HG03565 (cell line): Measurements from ENCODE around the gene MYOF.
"Not testable (repeated sequence)": the region's sequence is repeated elsewhere in the genome, so short reads cannot be mapped to it uniquely, and the experiment has no call there.

ENCODE experiments used
- ATAC-seq: cut with Tn5 transposase; IDR thresholded peaks from one replicate; pipeline ENCODE4 v1.9.1; 2021; ENCODE audit warnings: mild to moderate bottlenecking, moderate library complexity; ENCODE audit not compliant: unreplicated experiment

The MYOF gene

DNA sequence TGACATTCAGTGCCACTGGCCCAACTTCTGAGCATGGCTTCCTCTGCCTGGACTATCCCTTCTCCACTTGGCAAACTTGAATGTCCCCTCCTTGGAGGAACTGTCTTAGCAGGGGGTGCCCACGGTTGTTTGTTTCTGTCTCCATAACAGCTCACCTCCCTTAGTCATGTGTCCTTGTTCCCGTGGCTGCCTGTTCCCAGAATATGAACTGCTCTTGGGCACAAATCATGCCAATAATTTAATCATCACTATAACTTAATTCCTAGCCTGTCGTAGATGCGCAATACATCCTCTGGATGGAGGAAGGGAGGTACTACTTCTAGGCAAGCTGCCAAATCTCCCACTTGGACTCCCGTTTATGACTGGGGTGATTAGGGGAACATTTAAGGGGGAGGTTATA is 173.1 kb downstream of the MYOF start:
- no peak for ATAC-seq

DNA sequence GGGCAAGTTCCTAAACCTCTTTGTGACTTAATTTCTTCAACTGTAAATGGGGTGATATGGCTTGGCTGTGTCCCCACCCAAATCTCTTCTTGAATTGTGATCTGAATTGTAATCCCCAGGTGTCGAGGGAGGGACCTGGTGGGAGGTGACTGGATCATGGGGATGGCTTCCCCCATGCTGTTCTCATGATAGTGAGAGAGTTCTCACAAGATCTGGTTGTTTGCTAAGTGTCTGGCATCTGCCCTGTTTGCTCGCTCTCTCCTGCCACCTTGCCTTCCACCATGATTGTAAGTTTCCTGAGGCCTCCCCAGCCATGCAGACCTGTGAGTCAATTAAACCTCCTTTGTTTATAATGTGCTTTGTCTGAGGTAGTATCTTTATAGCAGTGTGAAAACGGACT is 177.0 kb downstream of the MYOF start:
- ATAC-seq, result no peak

GRCh38 chr10:93300981-93301380 is 181.2 kb downstream of the MYOF start:
- ATAC-seq, result no peak

GRCh38 chr10:93300288-93300917 is 181.7 kb downstream of the MYOF start:
- no peak for ATAC-seq

GRCh38 chr10:93299606-93300287 is 182.4 kb downstream of the MYOF start:
- no peak for ATAC-seq

- no peak for ATAC-seq
These were observed 182.9 kb downstream of the MYOF start for GRCh38 chr10:93299195-93299594.

GRCh38 chr10:93296151-93296550 is 186.0 kb downstream of the MYOF start:
- no peak for ATAC-seq

GRCh38 chr10:93293999-93294398 is 188.1 kb downstream of the MYOF start:
- ATAC-seq, result no peak

DNA sequence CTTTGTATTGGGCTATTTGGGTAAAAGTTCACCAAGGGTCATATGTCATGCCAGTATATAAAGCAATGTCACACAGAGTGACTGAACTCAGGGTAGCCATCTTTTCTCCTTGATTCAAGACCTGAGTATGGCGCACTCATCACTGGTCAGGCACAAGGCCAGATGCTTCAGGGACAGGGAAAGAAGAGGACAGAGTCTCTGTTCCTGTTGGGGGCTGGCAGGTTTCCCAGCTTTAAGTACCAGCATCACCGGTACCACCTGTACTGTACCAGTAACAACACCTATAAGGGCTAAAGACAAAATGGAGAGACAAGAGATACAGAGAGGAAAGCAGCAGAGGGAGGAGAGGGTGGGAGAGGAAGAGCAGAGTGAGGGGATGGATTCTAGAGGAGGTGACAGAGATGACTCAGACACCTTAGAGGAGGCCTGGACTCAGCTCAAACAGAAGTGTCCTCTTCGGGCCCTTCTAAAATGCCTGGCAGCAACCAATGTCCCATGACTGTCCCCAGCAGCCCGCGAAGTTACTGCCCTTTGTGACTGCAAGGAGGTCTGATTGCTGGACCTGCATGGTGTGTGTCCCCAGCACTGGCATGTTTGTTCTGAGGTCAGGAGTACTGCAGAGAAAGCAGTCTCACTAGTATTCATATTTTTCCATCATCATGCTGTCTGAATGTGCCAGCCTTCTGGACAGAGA is 191.3 kb downstream of the MYOF start:
- ATAC-seq, result no peak

DNA sequence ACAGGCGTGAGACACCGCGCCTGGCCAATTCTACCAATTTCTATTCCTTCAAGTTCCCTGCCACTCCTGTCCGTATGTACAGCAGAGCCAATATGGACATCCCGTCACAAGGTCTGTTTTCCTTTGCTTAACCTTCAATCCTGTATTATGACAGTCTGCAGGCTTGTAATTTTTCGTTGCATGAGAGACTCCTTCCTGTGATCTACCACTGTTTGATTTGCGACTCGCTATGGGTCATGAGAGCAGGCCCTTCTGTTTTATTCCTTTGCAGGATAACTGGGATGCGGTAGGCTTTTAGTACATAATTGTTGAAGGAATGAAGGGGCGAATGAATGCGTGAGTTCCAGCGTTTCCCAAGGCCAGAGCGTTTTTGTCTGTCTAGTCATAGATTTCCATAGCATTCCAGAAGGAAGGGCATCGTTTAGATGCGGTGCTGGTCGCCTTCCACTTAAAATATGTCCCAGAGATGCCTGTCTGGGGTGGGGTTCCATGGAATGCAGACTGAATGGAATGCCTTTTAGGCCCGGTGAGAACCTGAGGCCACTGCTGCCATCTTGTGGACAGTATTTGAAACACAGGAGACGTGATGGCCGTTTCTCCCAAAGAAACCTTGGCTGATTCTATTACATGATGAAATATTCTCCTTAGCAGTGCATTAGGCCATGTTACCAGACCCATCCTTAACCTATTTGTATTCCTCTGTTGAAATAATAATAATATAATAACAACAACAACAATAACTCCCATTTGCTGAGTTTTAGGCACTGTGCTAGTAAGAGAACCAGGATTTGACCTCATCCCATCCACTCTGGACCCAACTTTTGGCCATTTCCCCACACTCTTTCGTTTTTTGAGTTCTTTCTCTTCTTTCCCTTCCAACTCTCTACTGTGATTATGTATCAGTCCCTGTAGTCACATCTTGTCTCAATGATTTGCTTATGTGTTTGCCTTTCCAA is 193.2 kb downstream of the MYOF start:
- no peak for ATAC-seq

- ATAC-seq, result no peak
These were observed 194.4 kb downstream of the MYOF start for GRCh38 chr10:93287775-93288174.

GRCh38 chr10:93284246-93284645 is 197.9 kb downstream of the MYOF start:
- ATAC-seq, result not testable (repeated sequence)

GRCh38 chr10:93281367-93281720 is 200.8 kb downstream of the MYOF start:
- ATAC-seq, result no peak

DNA sequence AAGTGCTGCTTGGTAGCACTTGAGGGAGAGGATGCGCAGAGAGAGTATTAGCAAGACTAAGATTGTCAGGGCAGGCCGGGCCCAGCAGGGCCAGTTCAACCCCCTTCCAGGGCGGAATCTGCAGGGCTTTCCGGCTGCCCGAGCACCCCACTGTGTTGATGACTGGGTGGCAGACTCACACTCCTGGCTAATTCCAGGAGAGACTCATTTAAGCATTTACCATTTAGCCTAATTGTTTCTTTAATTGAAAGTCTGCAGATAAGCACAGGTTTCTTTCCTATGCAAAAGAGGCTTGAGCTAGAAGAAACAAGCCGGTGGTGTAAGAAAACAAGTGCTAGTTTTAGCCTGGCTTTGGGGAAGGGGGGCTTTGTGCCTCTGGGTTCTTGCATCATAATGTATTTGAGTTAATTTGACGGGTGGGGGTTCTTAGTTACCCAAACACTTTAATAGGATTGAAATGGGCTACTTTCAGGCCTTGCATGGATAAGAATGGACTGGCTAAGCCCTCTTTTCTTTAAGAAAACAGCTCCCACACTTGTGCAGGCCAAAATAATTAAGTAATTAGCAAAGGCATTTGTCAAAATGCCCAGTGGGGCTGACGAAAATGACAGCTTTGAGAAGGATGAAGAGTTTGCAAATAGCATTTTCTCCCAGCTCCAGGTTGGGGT is 201.3 kb downstream of the MYOF start:
- no peak for ATAC-seq

DNA sequence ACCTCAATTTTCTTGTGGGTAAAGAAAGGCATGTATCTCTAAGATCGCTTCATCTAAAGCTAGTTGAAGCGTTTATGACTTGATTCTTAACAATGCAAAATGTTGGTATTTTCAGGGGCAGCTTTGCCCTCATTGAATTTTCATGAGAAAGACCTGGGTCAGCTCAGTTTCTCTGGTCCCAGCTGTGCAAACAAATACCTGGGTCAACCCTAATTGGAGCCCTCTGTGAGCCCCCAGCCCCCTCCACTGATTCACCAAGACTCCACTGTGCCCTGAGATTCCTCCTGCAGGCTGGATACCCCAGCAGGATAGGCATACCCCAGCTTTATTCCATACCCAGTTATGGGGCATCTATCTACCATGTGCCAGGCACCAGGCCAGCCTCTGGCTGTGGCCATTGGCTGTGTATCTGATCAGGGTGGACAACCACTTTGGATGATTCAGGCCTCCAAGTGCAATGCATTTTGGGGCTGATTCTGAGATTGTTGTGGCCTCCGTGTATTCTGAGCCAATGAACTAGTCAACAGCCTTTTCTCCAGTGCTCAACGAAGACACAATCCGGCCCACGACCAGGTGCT is 201.9 kb downstream of the MYOF start:
- no peak for ATAC-seq

DNA sequence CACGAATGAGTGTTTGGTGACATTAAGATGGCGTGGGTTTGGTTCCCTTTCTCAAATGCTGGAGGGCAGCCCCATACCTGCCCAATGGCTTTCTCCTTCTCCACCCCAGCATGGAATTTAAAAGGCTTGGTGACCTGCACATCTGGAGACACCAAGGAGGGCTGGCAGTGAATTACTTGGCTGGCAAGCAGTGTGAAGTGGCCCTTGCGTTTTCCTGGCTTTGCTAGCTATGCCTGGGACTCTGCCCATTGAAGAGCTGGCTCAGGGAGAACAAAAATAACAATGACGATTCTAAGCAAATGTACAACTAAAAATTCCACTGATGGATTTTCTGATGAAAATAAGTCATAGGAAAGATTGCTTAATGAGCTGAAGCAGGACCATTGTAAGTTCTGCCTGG is 204.8 kb downstream of the MYOF start:
- no peak for ATAC-seq

- no peak for ATAC-seq
These were observed 207.7 kb downstream of the MYOF start for GRCh38 chr10:93274419-93274818.

DNA sequence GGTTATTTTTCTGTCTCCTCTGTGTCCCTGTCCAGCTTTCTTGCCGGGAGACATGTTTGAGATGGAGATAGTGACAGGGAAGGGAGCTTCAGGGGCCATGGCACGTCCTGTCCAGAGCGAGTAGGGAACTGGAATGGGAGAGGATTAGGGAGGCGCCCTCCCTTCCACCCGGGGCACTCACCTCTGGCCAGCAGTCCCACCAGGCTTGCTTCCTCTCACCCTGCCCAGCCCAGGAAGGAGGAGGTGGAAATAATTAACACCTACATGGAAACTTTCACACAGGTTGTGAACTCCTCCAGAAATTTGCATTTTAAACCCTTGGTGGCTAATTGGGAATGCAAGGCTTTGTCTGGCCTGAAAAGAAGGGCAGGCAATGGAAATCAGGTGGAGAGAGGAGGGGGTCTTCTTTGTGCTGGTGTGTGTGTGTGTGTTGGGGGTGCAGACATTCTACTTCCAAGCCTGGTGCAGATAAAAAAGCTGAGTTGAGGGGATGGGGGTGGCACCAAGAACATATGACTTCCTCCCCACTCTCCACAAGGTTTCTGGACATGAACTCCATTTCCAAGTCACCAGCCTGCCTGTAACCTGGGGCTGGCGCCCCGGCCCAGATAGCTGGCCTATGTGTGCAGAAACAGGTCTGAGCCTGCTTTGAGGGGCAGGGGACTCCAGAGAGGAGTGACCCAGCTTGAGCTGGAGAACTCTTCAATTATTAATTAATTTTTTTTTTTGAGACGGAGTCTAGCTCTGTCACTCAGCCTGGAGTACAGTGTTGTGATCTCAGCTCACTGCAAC is 209.1 kb downstream of the MYOF start:
- ATAC-seq, result no peak

DNA sequence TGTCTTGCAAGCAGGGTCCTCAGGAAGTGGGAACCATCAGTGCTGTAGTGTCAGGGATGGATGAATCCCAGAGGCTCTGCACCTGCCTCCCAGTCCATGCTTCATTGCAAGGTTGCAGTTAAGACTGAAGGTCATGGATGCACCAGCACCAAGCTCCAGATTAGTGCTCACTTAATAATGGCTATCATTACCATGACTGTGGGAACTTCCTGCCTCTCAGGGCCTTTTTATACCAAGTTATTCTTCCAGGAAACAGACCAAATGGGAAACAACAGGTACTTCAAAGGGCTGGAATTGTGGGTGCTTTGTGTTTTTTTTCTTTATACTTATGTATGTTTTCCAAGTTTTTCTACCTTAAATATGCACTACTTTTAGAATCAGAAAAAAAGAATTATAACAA is 210.8 kb downstream of the MYOF start:
- no peak for ATAC-seq

- ATAC-seq, result no peak
These were observed 212.9 kb downstream of the MYOF start for GRCh38 chr10:93269281-93269680.
